HG03460 (cell line): ENCODE measurements around the gene WFDC10A.
"Not testable (repeated sequence)": the region's sequence is repeated elsewhere in the genome, so short reads cannot be mapped to it uniquely, and the experiment has no call there.

ENCODE experiments used
- ATAC-seq: cut with Tn5 transposase; IDR thresholded peaks from one replicate; pipeline ENCODE4 v1.9.1; 2021; ENCODE audit not compliant: unreplicated experiment

WFDC10A gene

GRCh38 chr20:45647441-45648050, 18.0 kb downstream of the WFDC10A start:
- ATAC-seq = no peak

GRCh38 chr20:45649312-45649863, 19.8 kb downstream of the WFDC10A start:
- ATAC-seq = no peak

- not testable (repeated sequence) for ATAC-seq
Measured at GRCh38 chr20:45651726-45652125, 22.2 kb downstream of the WFDC10A start.

- ATAC-seq = not testable (repeated sequence)
Measured at GRCh38 chr20:45657038-45657437, 27.5 kb downstream of the WFDC10A start.

GRCh38 chr20:45670139-45670538, 40.6 kb downstream of the WFDC10A start, which contains the start of gene WFDC11:
Gene WFDC11 (minus strand): TSS chr20:45670239. CDS start chr20:45650600, 19,639 bp downstream.
- ATAC-seq = no peak

GRCh38 chr20:45672765-45673164, 43.2 kb downstream of the WFDC10A start:
- no peak for ATAC-seq

GRCh38 chr20:45679650-45680049, 50.1 kb downstream of the WFDC10A start:
- ATAC-seq = no peak
